PC-9 (cell line): ENCODE measurements around the gene GAD2. TPM values are rescaled to one million over a fixed set of nuclear protein-coding genes. Genes with fewer than 3 reads are reported as not detected.

Experiments used
- BruUV-seq: library from RNA; stranded (reverse); fragments of 400-500 nt; replicated peaks from 2 replicates; lab custom pipeline; 2021; lab: Mats Ljungman, UMichigan
- CTCF ChIA-PET: fragments of 300-600 bp; sonication (Branson Sonifier 250); formaldehyde crosslinking; loops from one replicate; lab custom pipeline; 2022; ENCODE audit warnings: antibody characterized with exemption; lab: Charles Lee
- POLR2A ChIA-PET: fragments of 300-600 bp; sonication (Branson Sonifier 250); formaldehyde crosslinking; loops from one replicate; lab custom pipeline; 2022; ENCODE audit warnings: antibody characterized with exemption; ENCODE audit not compliant: unreplicated experiment; lab: Charles Lee
- DNase-seq, 2 experiments: peaks; one replicate each; pipeline versions ENCODE4 v3.0.0 to v3.0.0-alpha.2; 2015 to 2022; ENCODE audit warnings: mixed read lengths in 1 of 2
- H2AFZ ChIP-seq: fragments of 200-600 bp; sonication (generic); 2 replicates; pipeline ENCODE4 v1.8.1; 2017; ENCODE audit warnings: antibody characterized with exemption
- H3F3A ChIP-seq: fragments of 200-600 bp; sonication (generic); 2 replicates; pipeline ENCODE4 v1.8.1; 2017; ENCODE audit warnings: antibody characterized with exemption, mild to moderate bottlenecking, low read depth; ENCODE audit not compliant: insufficient read depth
- H3K27ac ChIP-seq: fragments of 200-600 bp; sonication (generic); 2 replicates; pipeline ENCODE4 v1.6.1; 2016; ENCODE audit warnings: mixed run types
- H3K27me3 ChIP-seq: fragments of 200-600 bp; sonication (generic); 2 replicates; pipeline ENCODE4 v1.6.1; 2016; ENCODE audit warnings: low read depth, mixed run types; ENCODE audit not compliant: insufficient read depth
- H3K36me3 ChIP-seq: fragments of 200-600 bp; sonication (generic); 2 replicates; pipeline ENCODE4 v1.6.1; 2016; ENCODE audit warnings: low read depth, mixed run types
- H3K4me1 ChIP-seq: fragments of 200-600 bp; sonication (generic); replicated peaks from 2 replicates; pipeline ENCODE4 v1.6.1; 2016; ENCODE audit warnings: mixed run types; ENCODE audit not compliant: insufficient read depth
- H3K4me2 ChIP-seq: fragments of 200-600 bp; sonication (generic); 2 replicates; pipeline ENCODE4 v1.6.1; 2017; ENCODE audit warnings: mixed run types
- H3K4me3 ChIP-seq: fragments of 200-600 bp; sonication (generic); 2 replicates; pipeline ENCODE4 v1.6.1; 2016; ENCODE audit warnings: mixed run types
- H3K79me2 ChIP-seq: fragments of 200-600 bp; sonication (generic); 2 replicates; pipeline ENCODE4 v1.6.1; 2017; ENCODE audit warnings: low read depth, mixed run types
- H3K9me2 ChIP-seq: fragments of 200-600 bp; sonication (generic); 2 replicates; pipeline ENCODE4 v1.8.1; 2017; ENCODE audit warnings: mild to moderate bottlenecking; ENCODE audit not compliant: insufficient read depth
- H3K9me3 ChIP-seq: fragments of 200-600 bp; sonication (generic); 2 replicates; pipeline ENCODE4 v1.8.1; 2016; ENCODE audit warnings: low read depth; ENCODE audit not compliant: insufficient read depth
- H4K20me1 ChIP-seq: fragments of 200-600 bp; sonication (generic); 2 replicates; pipeline ENCODE4 v1.8.1; 2017; ENCODE audit not compliant: insufficient read depth
- CTCF ChIP-seq: fragments of 200-600 bp; sonication (generic); conservative IDR thresholded peaks from 2 replicates; pipeline ENCODE4 v1.6.1; 2017; ENCODE audit warnings: mixed run types, antibody characterized with exemption, mild to moderate bottlenecking, moderate library complexity
- EZH2 ChIP-seq: fragments of 200-600 bp; sonication (generic); IDR thresholded peaks from 2 replicates; pipeline ENCODE4 v1.8.0; 2017; ENCODE audit warnings: antibody characterized with exemption, low read depth
- intact Hi-C: fragments of 100-400 bp; cut with micrococcal nuclease; formaldehyde crosslinking; loops from one replicate; pipeline ENCODE4 v1.10.0; 2022; ENCODE audit not compliant: unreplicated experiment
- total RNA-seq: library from RNA; stranded (reverse); gene quantifications from 2 replicates; pipeline ENCODE4 v1.2.3, GENCODE V29; 2021

GAD2 gene
- total RNA-seq, 1 experiment from 2014 or later = not detected

GRCh38 chr10:26334232-26334931 is 117.8 kb downstream of the GAD2 start:
- Histone ChIP-seq H3K36me3 (no peaks in the 10 kb centered on the region), H3K4me3 (no peak overlapping the region), H3K4me2 (no peak overlapping the region), H3K79me2 (no peaks in the 10 kb centered on the region), H4K20me1 (no peaks in the 10 kb centered on the region), H3K27ac (no peak overlapping the region), H3K4me1 (no peaks in the 10 kb centered on the region), H3K9me2 (no peaks in the 10 kb centered on the region), H2AFZ (no peak overlapping the region), H3K27me3 (0 out of 2 replicates have a peak, but pooled peaks cover 2% of the 10 kb centered on the region), H3F3A (no peaks in the 10 kb centered on the region), H3K9me3 (no peaks in the 10 kb centered on the region)
- POLR2A ChIA-PET = no interaction called here
- TF ChIP-seq CTCF = no peak
- TF ChIP-seq EZH2 = no peak
- DNase-seq = no peak
- CTCF ChIA-PET = no interaction called here
- intact Hi-C loops = loop anchor here (2.0 kb wide), 1 partner anchor 548 kb away; no protein-coding TSS in a partner anchor
- no TSS peak for BruUV-seq

- Histone ChIP-seq H4K20me1 (no peaks in the 10 kb centered on the region), H3K4me3 (no peak overlapping the region), H3K27me3 (0 out of 2 replicates have a peak, but pooled peaks cover 2% of the 10 kb centered on the region), H3K36me3 (no peaks in the 10 kb centered on the region), H3K4me2 (no peak overlapping the region), H3F3A (no peaks in the 10 kb centered on the region), H2AFZ (no peak overlapping the region), H3K79me2 (no peaks in the 10 kb centered on the region), H3K4me1 (no peaks in the 10 kb centered on the region), H3K9me3 (no peaks in the 10 kb centered on the region), H3K27ac (no peak overlapping the region), H3K9me2 (no peaks in the 10 kb centered on the region)
- CTCF ChIA-PET = no interaction called here
- intact Hi-C loops = loop anchor here (1.0 to 2.0 kb wide), 2 partner anchors 222 to 548 kb away; no protein-coding TSS in a partner anchor
- DNase-seq = peak in 1 of 2 experiments; percentile 28
- TF ChIP-seq EZH2 = no peak
- TF ChIP-seq CTCF = peak; percentile 70
- BruUV-seq = no TSS peak
- POLR2A ChIA-PET = no interaction called here
Observed at GRCh38 chr10:26334932-26335573, 118.5 kb downstream of the GAD2 start.

GRCh38 chr10:26335574-26336093 is 119.1 kb downstream of the GAD2 start:
- Histone ChIP-seq H3F3A (no peaks in the 10 kb centered on the region), H3K9me3 (no peaks in the 10 kb centered on the region), H3K79me2 (no peaks in the 10 kb centered on the region), H2AFZ (no peak overlapping the region), H4K20me1 (no peaks in the 10 kb centered on the region), H3K4me2 (no peak overlapping the region), H3K4me1 (no peaks in the 10 kb centered on the region), H3K4me3 (no peak overlapping the region), H3K9me2 (no peaks in the 10 kb centered on the region), H3K27me3 (0 out of 2 replicates have a peak, but pooled peaks cover 2% of the 10 kb centered on the region), H3K36me3 (no peaks in the 10 kb centered on the region), H3K27ac (no peak overlapping the region)
- intact Hi-C loops = loop anchor here (1.0 to 2.0 kb wide), 2 partner anchors 222 to 547 kb away; no protein-coding TSS in a partner anchor
- no TSS peak for BruUV-seq
- TF ChIP-seq EZH2 = no peak
- TF ChIP-seq CTCF = no peak
- no peak for DNase-seq
- ChIA-PET POLR2A (no interaction called here), CTCF (no interaction called here)
